NK-92 (cell line): ENCODE data around the gene TNS3.
"Not testable (repeated sequence)": the region's sequence is repeated elsewhere in the genome, so short reads cannot be mapped to it uniquely, and the experiment has no call there.

ENCODE experiments used
- DNase-seq: peaks from one replicate; lab custom pipeline; 2025; ENCODE audit not compliant: unreplicated experiment; lab: John Stamatoyannopoulos, UW

Gene TNS3

DNA sequence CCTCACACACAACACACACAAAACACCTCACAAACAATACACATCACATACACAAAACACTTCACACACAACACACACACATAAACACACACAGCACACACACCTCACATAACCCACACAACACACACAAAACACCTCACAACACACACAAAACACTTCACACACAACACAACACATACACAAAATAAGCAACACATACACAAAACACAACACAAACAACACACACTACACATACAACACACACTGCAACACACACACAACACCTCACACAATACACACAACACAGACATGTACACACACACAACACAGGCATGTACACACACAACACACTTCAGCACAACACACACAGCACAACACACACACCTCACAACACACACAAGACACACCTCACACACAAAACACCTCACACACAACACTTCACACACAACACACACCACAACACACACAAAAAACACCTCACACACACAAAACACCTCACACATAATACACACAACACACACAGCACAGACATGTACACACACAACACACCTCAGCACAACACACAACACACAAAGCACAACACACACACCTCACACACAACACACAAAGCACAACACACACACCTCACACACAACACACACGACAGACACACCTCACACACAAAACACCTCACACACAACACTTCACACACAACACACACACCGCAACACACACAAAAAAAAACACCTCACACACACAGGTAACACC, 107.5 kb downstream of the TNS3 start:
- no peak for DNase-seq

DNA sequence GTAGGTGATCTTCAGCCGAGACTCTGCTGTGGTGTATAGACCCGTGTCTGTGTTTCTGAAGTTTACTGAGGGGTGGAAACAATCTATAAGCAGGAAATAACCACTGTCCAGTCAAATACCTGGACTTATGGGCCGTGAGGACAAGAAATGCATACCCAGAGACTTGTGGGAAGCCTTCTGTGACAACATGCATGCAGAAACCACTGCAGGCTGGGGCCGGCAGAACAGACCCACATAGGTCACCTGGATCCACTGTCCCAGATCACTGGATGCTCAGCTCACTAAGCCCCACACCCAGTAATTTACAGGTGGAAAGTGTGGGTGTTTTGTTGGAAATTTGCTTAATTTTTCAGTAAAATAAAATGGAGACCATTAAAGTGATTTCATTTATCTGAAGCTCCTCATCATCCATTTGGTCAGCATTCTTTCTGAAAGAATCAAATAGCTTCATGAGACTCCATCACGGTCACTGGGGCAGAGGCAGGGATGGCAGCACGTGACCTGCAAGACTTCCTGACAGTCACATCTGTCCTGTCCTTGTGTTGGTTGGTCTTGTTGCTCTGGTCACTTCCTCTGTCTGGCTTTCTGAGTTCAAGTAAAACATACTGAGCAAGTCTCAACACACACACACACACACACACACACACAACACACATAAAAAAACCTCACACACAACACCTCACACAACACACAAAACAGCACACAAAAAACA, 108.3 kb downstream of the TNS3 start:
- DNase-seq, result no peak

DNA sequence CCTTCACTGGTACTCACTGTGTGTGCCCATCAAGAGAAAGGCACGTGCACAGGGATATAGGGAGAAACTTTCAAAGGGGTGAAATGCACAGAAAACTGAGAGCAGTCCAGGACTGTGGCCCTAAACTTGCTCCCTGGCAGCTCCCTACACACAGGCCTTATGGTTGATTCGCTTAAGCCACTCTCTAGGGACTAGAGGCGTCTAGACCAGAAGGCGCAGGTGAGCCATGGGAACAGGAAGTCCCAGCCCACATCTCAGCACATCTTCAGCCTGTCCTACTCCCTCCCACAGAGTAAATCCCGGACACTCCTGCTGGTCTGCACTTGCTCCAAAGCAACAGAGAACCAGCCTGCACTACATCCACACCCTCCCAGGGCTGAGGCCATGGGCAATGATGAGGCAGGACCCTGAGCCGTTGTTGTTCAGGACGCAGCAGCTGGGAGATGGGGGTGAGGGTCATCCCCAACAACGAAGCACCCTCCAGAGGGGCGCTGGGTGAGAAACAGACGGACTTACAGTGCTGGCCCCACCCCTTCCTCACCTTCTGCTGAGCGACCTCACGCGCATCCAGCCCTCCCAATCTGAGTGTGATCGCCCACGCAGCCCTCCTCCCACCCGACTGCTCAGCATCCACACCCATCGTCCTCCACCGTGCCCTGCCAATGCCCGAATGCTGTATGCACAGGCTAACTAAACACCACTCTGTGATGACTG, 109.3 kb downstream of the TNS3 start:
- DNase-seq, result no peak

DNA sequence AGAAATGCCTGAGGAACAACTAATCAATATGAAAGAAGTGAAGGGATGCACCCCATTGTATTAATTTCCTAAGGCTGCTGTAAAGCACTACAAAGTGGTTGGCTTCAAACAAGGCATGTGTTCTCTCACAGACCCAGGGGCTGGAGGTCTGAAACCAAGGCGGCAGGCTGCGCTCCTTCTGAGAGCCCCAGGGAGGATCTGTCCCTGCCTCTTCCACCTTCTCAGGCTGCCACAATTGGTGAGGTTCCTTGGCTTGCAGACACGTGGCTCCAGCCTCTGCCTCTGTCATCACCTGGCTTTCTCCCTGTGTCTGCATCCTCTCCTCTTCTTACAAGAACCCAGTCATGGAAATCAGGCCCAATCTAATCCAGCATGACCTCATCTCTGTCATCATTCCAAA, 110.1 kb downstream of the TNS3 start:
- DNase-seq, result no peak

DNA sequence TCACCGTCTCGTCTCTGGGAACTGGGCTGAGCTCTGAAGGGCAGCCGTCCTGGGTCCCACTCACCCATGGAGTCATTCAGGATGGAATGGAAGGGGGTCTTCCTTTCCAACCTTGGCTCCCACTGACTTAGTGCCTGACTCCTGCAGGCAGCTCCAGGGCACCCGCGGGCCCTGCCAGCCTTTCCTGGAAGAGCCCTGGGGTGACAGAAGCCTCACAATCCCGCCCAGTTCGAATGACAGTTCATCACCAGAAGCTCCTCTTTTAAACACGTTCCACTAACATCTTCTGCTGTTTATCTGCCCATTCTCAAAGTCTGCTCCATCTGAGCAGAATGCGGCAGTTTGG, 110.6 kb downstream of the TNS3 start:
- no peak for DNase-seq

DNA sequence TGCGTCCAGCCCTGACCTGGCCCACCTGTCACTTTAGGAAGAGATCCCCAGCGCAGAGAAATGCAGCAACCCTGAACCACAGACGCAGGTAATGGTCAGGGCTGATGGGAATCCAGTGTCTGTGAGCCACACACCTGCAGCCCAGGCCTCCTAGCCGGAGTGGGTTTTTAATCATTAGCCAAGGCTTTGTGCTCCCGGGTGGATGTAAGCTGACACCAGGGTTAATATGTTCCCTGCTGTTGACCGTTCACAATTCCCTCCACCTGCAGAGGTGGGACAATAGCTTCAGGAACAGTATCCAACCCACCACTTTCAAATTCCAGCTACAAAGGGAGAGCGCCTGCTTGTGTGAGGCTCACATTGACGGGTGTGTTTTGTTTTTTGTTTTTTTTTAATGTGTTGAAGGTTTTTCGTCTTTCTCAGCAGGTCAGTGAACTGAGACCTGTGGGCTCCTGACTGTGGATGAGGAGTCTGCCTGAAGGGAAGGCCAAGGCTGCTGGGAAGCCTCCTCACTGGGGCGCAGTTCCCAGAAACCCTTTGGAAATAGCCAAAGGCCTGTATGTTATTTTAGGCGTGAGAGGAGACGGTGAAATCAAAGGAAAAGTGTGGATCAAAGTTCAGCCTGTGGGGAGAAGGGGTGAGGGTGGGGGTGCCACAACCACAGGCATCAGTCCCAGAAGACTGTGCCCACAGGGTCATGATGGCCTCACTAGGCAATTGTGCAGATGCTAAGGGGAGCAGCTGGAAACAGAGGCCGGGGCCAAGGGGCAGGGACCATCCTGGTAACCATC, 111.1 kb downstream of the TNS3 start:
- DNase-seq, result no peak

DNA sequence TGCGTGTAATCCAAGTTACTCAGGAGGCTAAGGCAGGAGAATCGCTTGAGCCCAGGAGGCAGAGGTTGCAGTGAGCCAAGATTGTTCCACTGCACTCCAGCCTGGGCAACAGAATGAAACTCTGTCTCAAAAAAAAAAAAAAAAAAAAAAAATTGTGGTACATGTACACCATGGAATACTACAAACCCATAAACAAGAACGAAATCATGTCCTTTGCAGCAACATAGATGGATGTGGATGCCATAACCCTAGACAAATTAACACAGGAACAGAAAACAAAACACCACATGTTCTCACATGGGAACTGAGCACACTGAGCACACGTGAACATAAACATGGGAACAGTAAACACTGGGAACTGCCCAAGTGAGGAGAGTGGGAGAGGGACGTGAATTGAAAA, 112.1 kb downstream of the TNS3 start:
- DNase-seq, result not testable (repeated sequence)

DNA sequence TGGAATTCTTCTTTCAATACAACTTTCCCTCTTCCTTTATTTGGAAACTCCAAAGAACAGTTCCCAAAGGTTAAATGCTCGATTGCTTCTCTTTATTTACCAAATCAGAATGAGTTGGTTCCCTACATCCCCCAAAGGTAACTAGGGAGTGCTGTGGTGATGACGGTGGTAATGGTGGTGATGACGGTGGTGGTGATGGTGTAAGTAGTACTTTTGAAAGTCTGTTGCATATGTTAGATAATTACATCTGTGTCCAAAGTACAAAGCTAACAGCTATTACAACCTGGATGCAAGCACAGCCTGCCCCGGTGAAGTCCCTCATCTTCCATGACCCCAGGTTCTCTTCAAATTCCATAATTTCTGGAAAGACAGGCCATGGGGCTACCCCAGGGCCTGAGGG, 115.1 kb downstream of the TNS3 start:
- no peak for DNase-seq

DNA sequence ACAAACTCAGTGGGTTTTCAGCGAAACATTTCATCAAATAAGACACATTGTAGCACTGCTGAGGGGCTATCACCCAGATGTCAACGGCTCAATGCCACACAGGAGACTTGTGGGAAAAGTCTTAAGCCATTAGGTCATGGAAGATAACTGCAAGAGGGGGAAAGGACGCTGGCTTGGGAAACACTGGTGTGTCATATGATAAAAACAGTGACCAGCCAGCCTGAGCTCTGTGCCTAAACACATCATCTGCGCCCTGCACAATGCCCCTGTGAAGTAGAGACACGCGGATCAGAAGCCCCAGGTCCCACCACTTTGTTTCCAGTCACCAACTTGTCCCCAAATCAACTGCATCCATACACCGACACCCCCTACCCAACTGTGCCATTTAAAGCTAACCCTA, 116.7 kb downstream of the TNS3 start:
- no peak for DNase-seq

DNA sequence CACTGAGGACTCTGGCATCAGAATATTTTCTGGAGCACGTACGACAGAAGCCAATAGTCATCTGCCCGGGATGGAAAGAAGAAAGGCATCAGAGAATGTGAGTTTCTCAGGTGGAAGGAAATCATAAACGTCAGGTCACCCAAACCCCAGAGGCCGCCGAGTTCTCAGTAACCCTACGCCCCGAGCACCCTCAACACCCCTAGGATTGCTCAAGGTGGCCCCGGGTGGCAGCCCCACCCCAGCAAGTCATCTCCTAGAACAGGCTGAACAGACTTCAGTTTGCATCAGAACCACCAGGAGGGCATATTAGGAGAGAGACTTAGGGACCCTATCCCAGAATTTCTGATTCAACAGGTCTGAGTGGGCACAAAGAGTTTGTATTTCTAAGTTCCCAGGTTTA, 117.6 kb downstream of the TNS3 start:
- DNase-seq, result no peak

DNA sequence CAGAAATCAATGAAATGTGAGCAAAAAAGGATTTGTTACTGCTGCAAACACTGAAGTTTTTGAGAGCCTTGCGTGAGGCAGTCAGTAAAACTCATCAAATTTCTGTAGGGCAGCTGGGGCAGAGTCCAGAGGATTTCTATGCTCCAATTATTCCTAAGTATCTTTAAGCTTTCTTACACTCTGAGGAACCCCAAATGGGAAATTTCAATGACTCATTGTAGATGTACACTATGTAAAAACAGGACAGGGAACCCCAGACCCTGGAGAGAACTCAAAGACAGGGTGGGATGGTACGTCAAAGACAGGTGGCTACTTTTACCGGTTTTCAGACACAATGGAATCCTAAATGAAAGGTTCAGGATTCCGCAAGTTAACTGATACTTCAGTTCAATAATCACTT, 120.2 kb downstream of the TNS3 start:
- DNase-seq, result no peak

DNA sequence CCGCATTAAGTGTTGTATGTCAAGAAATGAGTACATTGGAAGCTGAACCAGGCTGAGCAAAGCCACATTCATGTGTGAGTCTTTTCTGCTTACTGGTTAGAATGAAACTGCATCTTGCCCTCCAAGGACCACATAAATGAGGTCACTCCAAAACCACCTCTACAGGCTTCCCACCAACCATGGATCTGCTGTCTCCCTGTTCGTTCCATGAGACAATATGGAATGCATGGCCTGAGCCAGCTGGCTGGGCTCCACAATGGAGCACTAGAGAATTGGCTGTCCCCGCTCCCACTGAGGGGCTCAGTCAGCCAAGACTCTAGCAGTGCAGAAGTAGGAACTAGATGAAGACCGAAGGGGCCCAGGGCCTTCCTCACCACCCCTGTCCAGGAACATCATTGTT, 120.8 kb downstream of the TNS3 start:
- no peak for DNase-seq

DNA sequence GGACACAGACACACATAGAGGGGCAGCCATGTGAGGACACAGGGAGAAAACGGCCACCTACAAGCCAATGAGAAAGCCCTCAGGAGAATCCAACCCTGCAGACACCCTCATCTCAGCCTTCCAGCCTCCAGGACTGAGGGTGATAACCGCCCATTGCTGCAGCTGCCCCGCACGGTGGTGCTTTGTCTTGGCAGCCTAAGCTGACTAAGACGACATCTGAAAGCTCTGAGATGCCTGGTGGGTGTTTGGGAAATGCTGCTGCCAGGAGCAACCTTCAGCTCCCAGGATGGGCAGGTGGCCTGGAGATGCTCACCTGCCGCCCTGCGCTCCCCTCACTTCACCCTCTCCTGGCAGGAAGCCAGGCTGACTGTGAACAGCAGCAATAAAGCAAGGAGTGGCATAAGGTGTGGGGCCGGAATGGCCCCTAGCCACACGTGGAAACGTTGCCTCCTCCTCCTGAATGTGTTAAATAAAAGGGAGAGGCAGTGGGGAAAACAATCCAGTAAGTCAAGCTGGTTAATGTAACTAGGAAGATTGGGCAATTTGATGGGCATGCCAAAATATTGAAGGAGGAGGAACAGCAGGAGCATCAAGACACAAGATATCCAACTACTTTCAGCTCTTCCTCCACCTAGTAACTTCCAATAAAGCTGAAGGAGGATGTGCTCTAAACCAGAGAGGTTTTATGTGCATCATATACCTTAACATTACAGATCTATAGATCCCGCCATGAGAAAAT, 121.5 kb downstream of the TNS3 start:
- DNase-seq, result no peak

DNA sequence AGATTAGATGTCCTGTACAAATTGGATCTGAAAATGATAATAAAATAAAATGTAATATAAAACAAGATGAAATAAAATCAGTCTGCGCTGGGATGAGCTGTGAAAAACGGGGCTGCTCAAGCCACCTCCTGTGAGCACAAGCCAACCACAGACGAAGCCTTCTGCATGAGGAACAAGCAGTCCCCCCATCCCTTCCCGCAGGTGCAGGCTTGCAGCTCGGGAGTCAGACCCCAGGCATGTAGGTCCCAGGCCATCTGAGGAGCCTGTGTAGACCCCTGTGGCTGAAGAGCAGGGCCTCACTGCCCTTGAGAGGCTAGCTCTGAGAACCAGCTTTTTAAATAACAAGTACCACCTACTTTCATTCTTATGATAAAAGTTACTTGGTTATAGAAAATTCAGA, 123.4 kb downstream of the TNS3 start:
- DNase-seq, result no peak

DNA sequence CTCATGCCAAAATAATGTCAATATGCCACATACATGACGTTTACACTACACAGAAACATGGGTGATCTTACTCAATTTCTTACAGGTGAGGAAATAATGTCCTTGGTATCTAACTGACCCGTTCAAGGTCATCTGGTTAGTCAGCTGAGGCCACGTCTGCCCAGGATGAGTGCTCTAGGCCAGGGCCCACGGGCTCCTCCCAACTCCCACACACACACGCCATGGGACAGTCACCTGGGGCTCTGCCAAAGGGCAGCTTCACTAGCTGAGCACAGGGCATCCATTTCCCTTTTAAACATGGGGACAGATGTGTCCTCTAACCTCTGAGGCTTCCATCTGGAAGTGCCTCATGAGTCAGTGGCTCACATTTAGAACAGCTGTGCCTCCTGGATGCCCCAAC, 123.9 kb downstream of the TNS3 start:
- DNase-seq, result no peak

DNA sequence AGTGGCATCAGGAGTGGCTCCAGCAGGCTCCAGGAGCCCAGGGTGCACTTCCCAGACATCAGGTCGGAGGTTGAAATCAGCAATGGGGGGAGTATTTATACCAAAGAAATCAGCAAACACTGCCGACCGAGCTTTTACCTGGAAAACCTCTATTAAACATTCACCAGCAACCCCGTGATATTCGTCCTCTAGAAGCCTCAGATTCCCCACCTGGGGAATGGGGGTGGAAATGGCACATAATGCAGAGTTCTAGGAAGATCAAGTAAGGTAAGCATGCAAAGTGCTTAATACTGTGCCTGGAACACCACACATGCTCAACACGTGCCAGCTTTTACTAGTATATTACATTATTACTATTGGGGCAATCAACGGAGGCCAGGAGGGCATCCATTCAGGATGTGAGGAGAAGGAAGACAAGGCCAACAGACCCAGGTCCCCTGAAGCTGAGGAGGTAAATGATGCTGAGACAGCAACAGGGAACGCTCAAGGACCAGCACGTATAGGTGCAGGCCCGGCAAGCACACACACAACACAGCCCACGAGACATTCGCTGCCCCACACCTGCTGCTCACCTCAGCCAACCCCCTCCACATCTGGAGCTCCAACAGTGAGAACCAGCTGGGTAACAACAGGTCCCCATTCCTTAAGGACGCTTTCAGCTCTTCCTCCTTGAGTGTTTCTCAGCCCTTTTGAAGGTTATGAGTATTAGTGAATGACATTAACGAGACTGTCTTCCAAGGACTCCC, 125.5 kb downstream of the TNS3 start:
- DNase-seq, result no peak

DNA sequence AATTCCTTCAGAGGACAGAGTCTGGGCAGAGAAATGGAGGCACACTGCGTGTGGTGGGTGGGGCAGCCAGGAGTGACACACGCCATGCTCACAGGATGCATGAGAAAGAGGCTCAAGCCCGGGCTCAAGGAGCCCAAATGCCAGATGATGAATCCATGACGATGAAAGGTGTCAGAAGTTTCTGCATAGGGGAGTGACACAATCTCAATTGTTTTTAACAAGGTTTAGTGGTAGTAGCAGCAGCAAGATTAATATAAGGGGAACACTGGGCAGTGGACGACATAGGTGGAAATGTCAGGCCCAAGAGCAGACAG, 126.1 kb downstream of the TNS3 start:
- DNase-seq, result no peak

DNA sequence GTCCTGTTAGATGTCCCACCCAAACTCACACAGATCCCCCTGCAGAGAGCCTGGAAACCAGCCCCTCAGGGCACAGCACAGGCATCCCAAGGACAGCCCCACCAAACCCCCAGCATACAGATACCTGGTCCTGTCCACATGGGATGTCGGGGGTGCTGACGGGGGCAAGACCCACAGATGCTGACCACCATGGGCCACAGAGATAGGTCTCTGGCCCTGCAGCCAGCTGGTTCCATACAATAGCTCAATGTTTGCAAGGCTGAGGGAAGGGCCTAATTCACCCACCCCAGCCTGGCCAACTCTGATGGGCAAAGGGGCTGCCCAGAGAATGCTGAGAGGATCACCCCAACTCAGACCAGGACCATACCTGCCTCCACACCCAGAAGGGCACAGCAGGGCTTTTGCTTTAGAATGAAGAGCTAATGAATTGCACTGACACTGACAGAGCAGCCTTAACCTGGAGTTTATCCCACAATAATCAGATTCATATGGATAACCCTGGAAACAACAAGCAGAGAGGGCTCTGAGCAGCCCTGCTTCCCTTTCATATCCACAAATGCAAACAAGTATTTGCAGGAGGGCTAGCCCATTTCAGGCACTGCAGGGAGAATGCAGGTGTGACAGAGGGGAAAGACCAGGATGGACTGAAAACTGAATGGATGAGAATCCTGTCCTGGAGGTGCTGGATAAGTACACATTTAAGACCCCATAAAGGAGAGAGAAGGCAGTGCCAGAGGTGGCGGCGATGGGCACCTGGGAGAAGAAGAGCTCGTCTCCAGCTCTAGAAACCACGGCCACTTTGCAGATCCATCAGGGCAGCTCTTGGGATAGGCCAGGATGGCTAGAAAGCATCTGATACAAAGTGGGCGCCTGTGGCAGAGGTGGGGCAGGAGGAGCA, 126.7 kb downstream of the TNS3 start:
- DNase-seq, result no peak
